Lung (tissue), 12 donors: ENCODE data around the gene CNRIP1. TPM values are rescaled to one million over a fixed set of nuclear protein-coding genes. Genes with fewer than 3 reads are reported as not detected.

ENCODE experiments used
- ATAC-seq: fragments of 200-7000 bp; cut with Tn5 transposase; one replicate; pipeline ENCODE4 v1.9.1; 2020; ENCODE audit warnings: moderate number of reproducible peaks; ENCODE audit not compliant: insufficient read depth, low FRiP score
- DNase-seq, 3 donors: peaks; one replicate each; pipeline ENCODE4 v3.0.0-alpha.2; 2013 to 2017
- H3K27ac ChIP-seq, 2 donors: one replicate each; pipeline ENCODE4 v1.5.1; 2013; ENCODE audit warnings: mild to moderate bottlenecking in 2 of 2, moderate library complexity in 2 of 2, control low read depth in 1 of 2, inconsistent platforms in 1 of 2, low read depth in 1 of 2, low read length in 1 of 2
- H3K27me3 ChIP-seq, 3 donors: one replicate each; pipeline ENCODE4 v1.5.1; 2013; ENCODE audit warnings: low read length in 2 of 3; ENCODE audit not compliant: control insufficient read depth in 3 of 3, insufficient read depth in 3 of 3
- H3K36me3 ChIP-seq, 4 donors: one replicate each; pipeline ENCODE4 v1.5.1; 2013; ENCODE audit warnings: low read length in 4 of 4, mild to moderate bottlenecking in 1 of 4, moderate library complexity in 1 of 4; ENCODE audit not compliant: control insufficient read depth in 4 of 4, insufficient read depth in 4 of 4
- H3K4me1 ChIP-seq, 5 donors: one replicate each; pipeline ENCODE4 v1.5.1; 2013; ENCODE audit warnings: low read length in 5 of 5, mild to moderate bottlenecking in 2 of 5, moderate library complexity in 1 of 5; ENCODE audit not compliant: control insufficient read depth in 5 of 5, insufficient read depth in 5 of 5
- H3K4me3 ChIP-seq: one replicate; pipeline ENCODE4 v1.5.1; 2013; ENCODE audit warnings: mild to moderate bottlenecking, control low read depth, moderate library complexity
- H3K9ac ChIP-seq, 2 donors: one replicate each; pipeline ENCODE4 v1.5.1; 2013; ENCODE audit warnings: low read length in 2 of 2, control low read depth in 1 of 2; ENCODE audit not compliant: insufficient read depth in 1 of 2
- H3K9me3 ChIP-seq, 4 donors: one replicate each; pipeline ENCODE4 v1.5.1; 2013; ENCODE audit warnings: low read length in 3 of 4, mild to moderate bottlenecking in 1 of 4, moderate library complexity in 1 of 4; ENCODE audit not compliant: control insufficient read depth in 4 of 4, insufficient read depth in 3 of 4
- WGBS, 2 donors: extraction: QIAGEN DNeasy Blood & Tissue Kit; methylation state at CpG; one replicate each; pipeline ENCODE4 v1.1.7; 2013; 5-methylcytosine and 5-hydroxymethylcytosine counted together
- polyA plus RNA-seq, 2 donors: library from polyadenylated mRNA; stranded (reverse); fragments of 200-250 nt; gene quantifications; one replicate each; pipeline ENCODE4 v1.2.1, GENCODE V29; 2013
- total RNA-seq, 2 donors: library from RNA; depleted of rRNA in 1 of 2; stranded (reverse); fragments of >200 nt in 1 of 2; gene quantifications; one replicate each; pipeline ENCODE4 v1.2.1, GENCODE V29; 2014 to 2021
- TF ChIP-seq, protein P1 (sequence below): IDR thresholded peaks from 2 replicates; pipeline ENCODE4 v1.5.1; 2012; ENCODE audit warnings: mild to moderate bottlenecking; ENCODE audit errors: control extremely low read depth, extremely low read depth
- donor health status: control.
- donor health status: control.
- donor health status: Bipolar disorder and iron deficiency.
- donor health status: healthy.
- donor health status: DM: yes; HTN: yes; CAD: no.

CNRIP1 gene
- total and polyA plus RNA-seq, 4 donors, result 9.0 to 29.3 (median 14.5) TPM

DNA sequence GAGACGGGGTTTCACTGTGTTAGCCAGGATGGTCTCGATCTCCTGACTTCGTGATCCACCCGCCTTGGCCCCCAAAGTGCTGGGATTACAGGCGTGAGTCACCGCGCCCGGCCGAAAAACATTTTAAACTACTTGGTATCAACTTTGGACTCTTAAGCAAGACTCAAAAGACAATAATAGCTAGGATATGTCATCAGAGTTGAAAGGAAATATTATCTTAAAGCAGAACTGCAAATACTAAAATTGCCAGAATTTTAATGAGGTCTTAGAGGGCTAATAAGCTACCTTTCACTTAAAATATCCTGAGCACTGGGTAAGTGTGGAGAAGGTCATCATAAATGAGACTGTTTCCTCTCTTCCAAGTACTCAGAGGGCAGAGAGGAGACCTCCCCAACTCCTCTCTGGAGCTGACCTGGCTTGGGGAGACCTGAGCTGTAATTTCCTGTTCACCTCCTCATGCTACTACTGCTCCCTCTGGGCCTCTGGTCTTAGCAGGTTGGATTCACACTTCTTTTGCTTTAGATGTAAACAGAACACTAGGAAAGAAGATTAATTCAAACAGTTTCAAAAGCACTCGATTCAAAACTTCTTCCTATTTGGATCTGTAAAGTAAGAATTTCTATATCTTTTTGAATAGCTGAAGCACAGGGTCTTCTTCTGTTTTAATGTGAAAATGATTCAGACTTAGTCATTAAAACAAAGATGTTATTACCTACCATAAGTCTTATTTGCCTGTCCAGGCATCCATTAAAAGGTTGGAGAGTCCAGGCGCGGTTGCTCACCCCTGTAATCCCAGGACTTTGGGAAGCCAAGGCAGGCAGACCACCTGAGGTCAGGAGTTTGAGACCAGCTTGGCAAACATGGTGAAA lies 16.5 kb downstream of the CNRIP1 start:
- Histone ChIP-seq H3K9ac (no peak overlapping the region), H3K4me3 (no peak overlapping the region), H3K9me3 (no peaks in the 10 kb centered on the region), H3K27ac (no peak overlapping the region), H3K27me3 (no peaks in the 10 kb centered on the region), H3K4me1 (peaks cover 0 to 5% (median 0%) of the 10 kb centered on the region in 5 donors), H3K36me3 (no peaks in the 10 kb centered on the region)
- TF ChIP-seq, protein P1, sequence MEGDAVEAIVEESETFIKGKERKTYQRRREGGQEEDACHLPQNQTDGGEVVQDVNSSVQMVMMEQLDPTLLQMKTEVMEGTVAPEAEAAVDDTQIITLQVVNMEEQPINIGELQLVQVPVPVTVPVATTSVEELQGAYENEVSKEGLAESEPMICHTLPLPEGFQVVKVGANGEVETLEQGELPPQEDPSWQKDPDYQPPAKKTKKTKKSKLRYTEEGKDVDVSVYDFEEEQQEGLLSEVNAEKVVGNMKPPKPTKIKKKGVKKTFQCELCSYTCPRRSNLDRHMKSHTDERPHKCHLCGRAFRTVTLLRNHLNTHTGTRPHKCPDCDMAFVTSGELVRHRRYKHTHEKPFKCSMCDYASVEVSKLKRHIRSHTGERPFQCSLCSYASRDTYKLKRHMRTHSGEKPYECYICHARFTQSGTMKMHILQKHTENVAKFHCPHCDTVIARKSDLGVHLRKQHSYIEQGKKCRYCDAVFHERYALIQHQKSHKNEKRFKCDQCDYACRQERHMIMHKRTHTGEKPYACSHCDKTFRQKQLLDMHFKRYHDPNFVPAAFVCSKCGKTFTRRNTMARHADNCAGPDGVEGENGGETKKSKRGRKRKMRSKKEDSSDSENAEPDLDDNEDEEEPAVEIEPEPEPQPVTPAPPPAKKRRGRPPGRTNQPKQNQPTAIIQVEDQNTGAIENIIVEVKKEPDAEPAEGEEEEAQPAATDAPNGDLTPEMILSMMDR, result no peak
- no peak for DNase-seq
- no peak for ATAC-seq
- WGBS, 2 donors, result 89 to 95% methylated on average over 10 to 11 of the region's 12 CpGs

DNA sequence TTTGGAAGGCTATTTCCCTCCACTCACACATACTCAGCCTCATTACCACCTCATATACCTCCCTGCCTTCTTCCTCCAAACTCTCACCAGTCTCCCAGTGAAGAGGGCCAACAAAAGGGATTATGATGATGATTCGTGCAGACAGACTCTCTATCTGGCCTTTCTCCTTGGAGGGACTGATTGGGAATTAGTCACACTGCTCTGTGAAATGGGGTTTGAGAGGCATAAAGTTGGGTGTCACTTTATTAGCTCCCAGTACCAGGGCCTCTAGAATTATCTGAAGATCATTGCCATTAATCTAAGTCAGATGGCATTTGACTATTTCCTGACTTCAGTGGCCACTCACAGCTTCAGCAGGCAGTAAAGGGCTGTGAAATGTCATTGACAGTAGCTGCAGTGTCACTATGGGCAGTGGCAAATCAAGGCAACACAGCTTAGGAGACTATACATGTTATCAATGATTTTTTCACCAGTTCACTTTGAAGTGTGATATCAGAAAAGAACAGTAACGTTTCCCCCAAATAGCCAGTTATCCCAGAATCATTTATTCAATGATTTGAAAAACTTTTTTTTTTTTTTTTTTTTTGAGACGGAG lies 17.4 kb downstream of the CNRIP1 start:
- Histone ChIP-seq H3K4me3 (no peak overlapping the region), H3K9me3 (no peaks in the 10 kb centered on the region), H3K9ac (no peak overlapping the region), H3K36me3 (no peaks in the 10 kb centered on the region), H3K4me1 (peaks cover 0 to 5% (median 0%) of the 10 kb centered on the region in 5 donors), H3K27ac (no peak overlapping the region), H3K27me3 (no peaks in the 10 kb centered on the region)
- ATAC-seq (no peak), DNase-seq (no peak)
- WGBS, 2 donors, result 91 to 92% methylated on average over 2 to 3 of the region's 3 CpGs
- TF ChIP-seq, protein P1, result no peak

DNA sequence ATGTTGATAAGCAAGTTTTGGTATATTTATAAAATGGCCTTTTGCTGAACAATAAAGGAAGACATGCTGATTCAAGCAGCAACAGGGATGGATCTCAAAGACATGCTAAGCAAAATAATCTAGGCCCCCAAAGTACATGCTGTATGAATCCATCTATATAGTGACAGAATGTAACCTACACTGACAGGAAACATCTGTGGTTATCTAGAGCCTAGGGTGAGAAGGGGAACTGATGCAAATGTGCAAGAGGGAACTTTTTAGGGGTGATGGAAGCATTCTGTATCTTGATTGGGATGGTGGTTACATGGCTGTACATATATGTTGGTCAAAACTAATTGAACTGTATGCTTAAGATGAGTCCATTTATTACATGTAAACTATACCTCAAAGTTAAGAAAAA lies 24.2 kb downstream of the CNRIP1 start:
- no peaks in the 10 kb centered on the region for H3K9me3 ChIP-seq
- peak in 1 of 3 donors; percentile 13 for DNase-seq
- TF ChIP-seq, protein P1, result no peak

More for the DNA sequence above, 24.2 kb downstream of the CNRIP1 start:
- no peak overlapping the region for H3K9ac ChIP-seq
- H3K27ac ChIP-seq, result no peak overlapping the region
- no peak overlapping the region for H3K4me3 ChIP-seq
- no peaks in the 10 kb centered on the region for H3K27me3 ChIP-seq
- ATAC-seq, result no peak
- no peaks in the 10 kb centered on the region for H3K36me3 ChIP-seq
- H3K4me1 ChIP-seq, result peaks cover 0 to 25% (median 0%) of the 10 kb centered on the region in 5 donors
